Panc1 (cell line): ENCODE data around the gene CMTM7. TPM values are rescaled to one million over a fixed set of nuclear protein-coding genes. Genes with fewer than 3 reads are reported as not detected.

Source experiments
- ATAC-seq: fragments of 200-7000 bp; cut with Tn5 transposase; 2 replicates; pipeline ENCODE4 v1.9.1; 2020; ENCODE audit warnings: mild to moderate bottlenecking, moderate library complexity
- BruUV-seq: library from RNA; stranded (reverse); fragments of 400-500 nt; replicated peaks from 2 replicates; lab custom pipeline; 2021; lab: Mats Ljungman, UMichigan
- CTCF ChIA-PET: fragments of 300-600 bp; sonication (Branson Sonifier 250); formaldehyde crosslinking; loops from one replicate; lab custom pipeline; 2022; ENCODE audit warnings: antibody characterized with exemption; lab: Charles Lee
- POLR2A ChIA-PET: fragments of 300-600 bp; sonication (Branson Sonifier 250); formaldehyde crosslinking; loops from one replicate; lab custom pipeline; 2022; ENCODE audit warnings: antibody characterized with exemption; lab: Charles Lee
- DNase-seq: peaks from one replicate; pipeline ENCODE4 v3.0.0-alpha.2; 2010; ENCODE audit warnings: low read depth, low spot score
- H3K27ac ChIP-seq: 2 replicates; pipeline ENCODE4 v1.5.1; 2011; ENCODE audit warnings: mild to moderate bottlenecking, low read length, inconsistent platforms
- H3K27me3 ChIP-seq: fragments of 200-500 bp; sonication (Bioruptor generic); 2 replicates; pipeline ENCODE4 v1.6.0; 2014; ENCODE audit warnings: low read length, inconsistent platforms; ENCODE audit not compliant: control insufficient read depth, insufficient read depth
- H3K36me3 ChIP-seq: fragments of 200-500 bp; sonication (Bioruptor generic); 2 replicates; pipeline ENCODE4 v1.5.1; 2014; ENCODE audit warnings: inconsistent platforms, mild to moderate bottlenecking, low read length, moderate library complexity; ENCODE audit not compliant: control insufficient read depth, insufficient read depth
- H3K4me1 ChIP-seq: 2 replicates; pipeline ENCODE4 v1.5.1; 2011; ENCODE audit warnings: inconsistent platforms, mild to moderate bottlenecking, low read length, moderate library complexity; ENCODE audit not compliant: control insufficient read depth, insufficient read depth
- H3K4me3 ChIP-seq, 2 experiments: 2 replicates each; pipeline ENCODE4 v1.5.1; 2011 to 2012; ENCODE audit warnings: low read depth in 2 of 2, low read length in 2 of 2, mild to moderate bottlenecking in 2 of 2, inconsistent platforms in 1 of 2, moderate library complexity in 1 of 2
- H3K9me3 ChIP-seq: fragments of 200-500 bp; sonication (Bioruptor generic); 2 replicates; pipeline ENCODE4 v1.5.1; 2014; ENCODE audit warnings: low read depth, mild to moderate bottlenecking, inconsistent platforms, low read length, moderate library complexity; ENCODE audit not compliant: control insufficient read depth, insufficient read depth
- CTCF ChIP-seq: fragments of 450-650 bp; IDR thresholded peaks from 2 replicates; pipeline ENCODE4 v1.5.1; 2017; ENCODE audit warnings: mild to moderate bottlenecking
- POLR2AphosphoS5 ChIP-seq: IDR thresholded peaks from 2 replicates; pipeline ENCODE4 v1.6.1; 2012; ENCODE audit warnings: mild to moderate bottlenecking, low read depth, low read length, moderate library complexity
- REST ChIP-seq, 2 experiments: IDR thresholded peaks; 2 replicates each; pipeline ENCODE4 v1.6.1; 2011 to 2012; ENCODE audit warnings: low read depth in 2 of 2, control low read depth in 1 of 2, low read length in 1 of 2, mild to moderate bottlenecking in 1 of 2, moderate library complexity in 1 of 2; ENCODE audit not compliant: insufficient read depth in 1 of 2
- SIN3A ChIP-seq: IDR thresholded peaks from 2 replicates; pipeline ENCODE4 v1.6.1; 2012; ENCODE audit warnings: low read depth, mild to moderate bottlenecking, low read length, moderate library complexity, borderline replicate concordance; ENCODE audit not compliant: insufficient read depth
- TCF7L2 ChIP-seq: IDR thresholded peaks from 2 replicates; pipeline ENCODE4 v1.6.1; 2011; ENCODE audit warnings: mild to moderate bottlenecking, low read depth, low read length, inconsistent platforms
- in situ Hi-C: cut with HindIII; loops from 2 replicates; pipeline ENCODE4 v1.10.0; 2016; ENCODE audit warnings: low sequenced_read_pairs, low pct_unique_long_range_greater_than_20kb
- intact Hi-C: fragments of 100-400 bp; cut with micrococcal nuclease; formaldehyde crosslinking; loops from one replicate; pipeline ENCODE4 v1.10.0; 2022; ENCODE audit not compliant: unreplicated experiment
- total RNA-seq: library from RNA; stranded (reverse); gene quantifications from one replicate; pipeline ENCODE4 v1.2.1, GENCODE V29; 2021; ENCODE audit not compliant: unreplicated experiment

CMTM7 gene
- total RNA-seq, 1 experiment from 2014 or later = 43.5 TPM

- intact Hi-C loops (no loop called here), in situ Hi-C loops (no loop called here)
- ATAC-seq (no peak), DNase-seq (no peak)
- no TSS peak for BruUV-seq
- no peaks in the 10 kb centered on the region for H3K27me3 ChIP-seq
- no peaks in the 10 kb centered on the region for H3K36me3 ChIP-seq
- no peak overlapping the region for H3K4me3 ChIP-seq
- POLR2A ChIA-PET = no interaction called here
- H3K9me3 ChIP-seq = no peaks in the 10 kb centered on the region
- H3K27ac ChIP-seq = no peak overlapping the region
- no peak for TF ChIP-seq CTCF
- TF ChIP-seq TCF7L2 = no peak
- TF ChIP-seq POLR2AphosphoS5 = no peak
- no peak for TF ChIP-seq REST (IDR thresholded peaks at IDR 0.05; ENCODE audit: insufficient read depth in 1 of 2, low read depth in 2 of 2, low read length in 1 of 2)
- no peak for TF ChIP-seq SIN3A
- CTCF ChIA-PET = no interaction called here
- H3K4me1 ChIP-seq = no peaks in the 10 kb centered on the region
Measured at GRCh38 chr3:32359766-32360492, 31.7 kb upstream of the CMTM7 start.

GRCh38 chr3:32360493-32360827 is 31.2 kb upstream of the CMTM7 start:
- in situ Hi-C loops (no loop called here), intact Hi-C loops (no loop called here)
- CTCF ChIA-PET = no interaction called here
- no peak for DNase-seq
- no TSS peak for BruUV-seq
- ATAC-seq = no peak
- no peaks in the 10 kb centered on the region for H3K27me3 ChIP-seq
- H3K27ac ChIP-seq = no peak overlapping the region
- H3K4me3 ChIP-seq = no peak overlapping the region
- H3K36me3 ChIP-seq = no peaks in the 10 kb centered on the region
- no peaks in the 10 kb centered on the region for H3K9me3 ChIP-seq
- POLR2A ChIA-PET = no interaction called here
- TF ChIP-seq REST (IDR thresholded peaks at IDR 0.05; ENCODE audit: insufficient read depth in 1 of 2, low read depth in 2 of 2, low read length in 1 of 2) (no peak), TCF7L2 (no peak), SIN3A (no peak), POLR2AphosphoS5 (no peak), CTCF (no peak)
- no peaks in the 10 kb centered on the region for H3K4me1 ChIP-seq
